ENCODE data around the gene IL1A. TPM values are rescaled to one million over a fixed set of nuclear protein-coding genes. Genes with fewer than 3 reads are reported as not detected.

Gene IL1A
- total RNA-seq, 1 donor from 2014 or later, result 2.4 TPM

- DNase-seq (ENCODE audit: low read depth), result no peak
- Histone ChIP-seq H3K27me3 (ENCODE audit: control insufficient read depth, insufficient read depth, low read length) (no peaks in the 10 kb centered on the region), H3K36me3 (ENCODE audit: control insufficient read depth, insufficient read depth, low read length) (no peaks in the 10 kb centered on the region), H3K4me3 (ENCODE audit: low read depth, low read length) (no peak overlapping the region)
- TF ChIP-seq CTCF (IDR thresholded peaks at IDR 0.05; ENCODE audit: insufficient read depth, low read length, poor library complexity, severe bottlenecking), result no peak
Observed at GRCh38 chr2:112791693-112792230, 7.5 kb upstream of the IL1A start.

- H3K36me3 ChIP-seq (ENCODE audit: control insufficient read depth, insufficient read depth, low read length), result no peaks in the 10 kb centered on the region
- H3K27me3 ChIP-seq (ENCODE audit: control insufficient read depth, insufficient read depth, low read length), result no peaks in the 10 kb centered on the region
- no peak overlapping the region for H3K4me3 ChIP-seq (ENCODE audit: low read depth, low read length)
- no peak for DNase-seq (ENCODE audit: low read depth)
- TF ChIP-seq CTCF (IDR thresholded peaks at IDR 0.05; ENCODE audit: insufficient read depth, low read length, poor library complexity, severe bottlenecking), result no peak
Observed at GRCh38 chr2:112791019-112791418, 6.7 kb upstream of the IL1A start.

GRCh38 chr2:112790305-112790704 is 6.0 kb upstream of the IL1A start:
- no peak for DNase-seq (ENCODE audit: low read depth)
- no peaks in the 10 kb centered on the region for H3K36me3 ChIP-seq (ENCODE audit: control insufficient read depth, insufficient read depth, low read length)
- no peaks in the 10 kb centered on the region for H3K27me3 ChIP-seq (ENCODE audit: control insufficient read depth, insufficient read depth, low read length)
- no peak for TF ChIP-seq CTCF (IDR thresholded peaks at IDR 0.05; ENCODE audit: insufficient read depth, low read length, poor library complexity, severe bottlenecking)
- no peak overlapping the region for H3K4me3 ChIP-seq (ENCODE audit: low read depth, low read length)

- no peak for DNase-seq (ENCODE audit: low read depth)
- no peak overlapping the region for H3K4me3 ChIP-seq (ENCODE audit: low read depth, low read length)
- H3K27me3 ChIP-seq (ENCODE audit: control insufficient read depth, insufficient read depth, low read length), result no peaks in the 10 kb centered on the region
- TF ChIP-seq CTCF (IDR thresholded peaks at IDR 0.05; ENCODE audit: insufficient read depth, low read length, poor library complexity, severe bottlenecking), result no peak
- no peaks in the 10 kb centered on the region for H3K36me3 ChIP-seq (ENCODE audit: control insufficient read depth, insufficient read depth, low read length)
Observed at GRCh38 chr2:112789186-112789585, 4.9 kb upstream of the IL1A start.

- TF ChIP-seq CTCF (IDR thresholded peaks at IDR 0.05; ENCODE audit: insufficient read depth, low read length, poor library complexity, severe bottlenecking), result no peak
- H3K27me3 ChIP-seq (ENCODE audit: control insufficient read depth, insufficient read depth, low read length), result no peaks in the 10 kb centered on the region
- no peak for DNase-seq (ENCODE audit: low read depth)
- H3K4me3 ChIP-seq (ENCODE audit: low read depth, low read length), result no peak overlapping the region
- H3K36me3 ChIP-seq (ENCODE audit: control insufficient read depth, insufficient read depth, low read length), result no peaks in the 10 kb centered on the region
Observed at GRCh38 chr2:112788653-112789052, 4.4 kb upstream of the IL1A start.

GRCh38 chr2:112787729-112788393 is 3.6 kb upstream of the IL1A start:
- Histone ChIP-seq H3K27me3 (ENCODE audit: control insufficient read depth, insufficient read depth, low read length) (no peaks in the 10 kb centered on the region), H3K36me3 (ENCODE audit: control insufficient read depth, insufficient read depth, low read length) (no peaks in the 10 kb centered on the region), H3K4me3 (ENCODE audit: low read depth, low read length) (no peak overlapping the region)
- no peak for TF ChIP-seq CTCF (IDR thresholded peaks at IDR 0.05; ENCODE audit: insufficient read depth, low read length, poor library complexity, severe bottlenecking)
- no peak for DNase-seq (ENCODE audit: low read depth)

Data from kidney epithelial cell (primary cell).